ENCODE results near the gene FKBP6.
"Not testable (repeated sequence)": the region's sequence is repeated elsewhere in the genome, so short reads cannot be mapped to it uniquely, and the experiment has no call there.

GRCh38 chr7:73320009-73320408 is 8.0 kb upstream of the FKBP6 start:
- TF ChIP-seq ZNF274 (IDR thresholded peaks at IDR 0.05; ENCODE audit: low read depth, low read length); YY1 (IDR thresholded peaks at IDR 0.05; ENCODE audit: insufficient read depth, insufficient read length); SUZ12 (IDR thresholded peaks at IDR 0.05; ENCODE audit: extremely low read depth, insufficient read depth, insufficient read length): not testable (repeated sequence)
